HG03095 (cell line): ENCODE results near the gene KNDC1.
"Not testable (repeated sequence)": the region's sequence is repeated elsewhere in the genome, so short reads cannot be mapped to it uniquely, and the experiment has no call there.

Experiments used
- ATAC-seq: cut with Tn5 transposase; IDR thresholded peaks from one replicate; pipeline ENCODE4 v1.9.1; 2021; ENCODE audit warnings: moderate library complexity; ENCODE audit not compliant: unreplicated experiment

The KNDC1 gene, protein sequence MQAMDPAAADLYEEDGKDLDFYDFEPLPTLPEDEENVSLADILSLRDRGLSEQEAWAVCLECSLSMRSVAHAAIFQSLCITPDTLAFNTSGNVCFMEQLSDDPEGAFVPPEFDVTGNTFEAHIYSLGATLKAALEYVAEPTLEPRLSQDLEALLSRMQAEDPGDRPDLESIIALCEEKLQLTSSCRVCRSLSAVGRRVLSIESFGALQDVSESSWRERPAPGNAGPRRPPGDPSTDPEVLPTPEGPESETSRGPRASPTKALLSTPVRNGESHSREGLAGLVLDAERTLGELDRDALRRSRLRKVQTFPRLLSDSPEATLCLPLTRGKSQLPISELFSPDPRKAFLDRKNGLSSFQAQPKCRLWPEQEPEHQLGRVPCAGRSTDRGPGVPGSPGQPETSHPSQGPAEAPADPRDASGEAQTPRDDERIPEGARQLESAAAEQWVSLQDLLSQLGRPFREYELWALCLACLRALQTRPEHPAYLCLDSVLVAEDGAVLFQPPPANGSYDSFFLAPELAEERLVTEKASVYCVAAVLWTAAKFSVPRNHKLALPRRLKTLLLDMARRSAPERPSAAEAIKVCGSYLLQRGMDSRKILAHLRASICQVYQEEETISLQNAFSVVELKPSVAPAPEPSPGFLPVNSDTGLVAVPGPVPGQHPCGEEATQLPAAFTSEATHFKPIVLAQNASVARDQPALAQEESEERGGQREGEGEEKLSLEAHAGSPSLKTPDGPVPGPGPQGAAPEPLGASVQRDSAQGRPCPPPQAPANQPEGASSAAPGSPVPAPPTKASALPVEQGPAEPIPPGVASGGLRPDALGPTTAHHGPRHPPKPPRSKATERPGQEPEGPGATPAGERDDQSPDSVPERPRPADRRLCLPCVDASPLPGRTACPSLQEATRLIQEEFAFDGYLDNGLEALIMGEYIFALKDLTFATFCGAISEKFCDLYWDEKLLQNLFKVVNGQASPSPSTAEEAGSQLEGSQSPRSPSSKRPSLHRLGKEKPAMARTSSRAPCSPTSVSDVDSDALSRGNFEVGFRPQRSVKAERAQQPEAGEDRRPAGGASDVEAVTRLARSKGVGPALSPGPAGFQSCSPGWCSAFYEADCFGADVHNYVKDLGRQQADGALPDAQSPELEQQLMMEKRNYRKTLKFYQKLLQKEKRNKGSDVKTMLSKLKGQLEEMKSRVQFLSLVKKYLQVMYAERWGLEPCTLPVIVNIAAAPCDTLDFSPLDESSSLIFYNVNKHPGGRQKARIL (N-terminal part only)

DNA sequence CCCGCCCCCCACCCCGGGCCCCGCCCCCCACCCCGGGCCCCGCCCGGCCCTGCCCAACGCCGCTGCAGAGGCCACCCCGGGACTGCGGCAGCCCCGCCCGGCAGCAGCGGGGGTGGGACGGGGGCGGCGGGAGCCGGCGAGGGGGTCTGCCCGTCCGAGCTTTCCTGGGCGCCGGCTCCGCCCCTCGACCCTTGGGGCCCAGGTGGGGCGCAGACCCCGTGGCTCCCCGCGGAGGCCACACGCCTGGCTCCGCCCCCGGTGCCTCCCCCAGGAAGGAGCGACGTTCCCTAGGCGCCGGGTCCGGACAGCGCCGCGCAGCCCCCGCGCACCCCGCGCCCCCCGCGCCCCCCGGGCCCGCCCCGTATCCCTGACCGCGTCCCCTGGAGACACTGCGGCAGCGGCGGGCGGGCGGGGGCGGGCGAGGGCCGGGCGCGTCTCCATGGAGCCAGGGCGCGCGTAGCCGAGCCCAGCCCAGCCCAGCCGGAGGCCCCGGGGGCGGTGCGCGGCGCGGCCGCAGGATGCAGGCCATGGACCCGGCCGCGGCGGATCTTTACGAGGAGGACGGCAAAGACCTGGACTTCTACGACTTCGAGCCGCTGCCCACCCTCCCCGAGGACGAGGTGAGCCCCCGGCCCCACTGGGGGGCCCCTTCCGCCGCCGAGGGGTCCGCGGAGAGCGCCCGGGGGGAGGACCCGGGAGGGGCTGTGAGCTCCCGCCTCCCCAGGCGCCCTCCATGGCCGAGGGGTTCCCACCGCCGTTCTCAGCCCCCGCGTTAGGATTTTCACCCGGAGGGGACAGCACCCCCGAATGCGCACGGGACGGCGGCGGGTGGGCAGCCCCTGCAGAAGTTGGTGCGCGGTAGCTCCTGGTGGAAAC, at the start of gene KNDC1:
KNDC1 (plus strand) TSS at position 270 of the 876 bp plus-strand sequence; CDS start at position 519, 249 bp downstream.
- ATAC-seq = no peak

DNA sequence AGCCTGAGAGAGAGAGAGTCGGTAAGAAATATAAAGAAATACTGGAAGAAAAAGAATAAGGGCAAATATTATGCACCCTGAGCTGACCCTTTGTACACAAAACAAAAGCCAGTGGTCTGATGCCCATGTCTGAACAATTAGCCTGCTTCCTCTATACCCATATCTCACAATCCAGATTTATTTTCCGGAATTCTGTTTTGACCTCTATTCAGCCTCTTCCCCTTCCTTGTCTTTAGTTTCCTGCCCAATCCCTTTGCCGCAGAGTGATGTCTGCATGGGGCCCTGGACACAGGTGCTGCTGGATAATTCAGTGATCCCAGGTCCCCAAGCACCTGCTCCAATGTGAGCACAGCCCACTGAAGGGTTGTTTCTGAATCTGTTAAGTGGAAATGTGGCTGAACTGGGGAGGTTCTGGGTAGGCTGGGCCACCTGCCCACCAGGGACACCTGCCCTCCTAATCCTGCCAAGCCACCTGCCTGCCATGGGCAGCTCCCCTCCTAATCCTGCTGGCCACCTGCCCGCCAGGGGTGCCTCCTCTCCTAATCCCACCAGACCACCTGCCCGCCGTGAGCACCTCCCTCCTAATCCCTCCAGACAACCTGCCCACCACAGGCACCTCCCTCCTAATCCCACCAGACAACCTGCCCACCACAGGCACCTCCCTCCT, 49.3 kb upstream of the KNDC1 start:
- ATAC-seq = no peak

DNA sequence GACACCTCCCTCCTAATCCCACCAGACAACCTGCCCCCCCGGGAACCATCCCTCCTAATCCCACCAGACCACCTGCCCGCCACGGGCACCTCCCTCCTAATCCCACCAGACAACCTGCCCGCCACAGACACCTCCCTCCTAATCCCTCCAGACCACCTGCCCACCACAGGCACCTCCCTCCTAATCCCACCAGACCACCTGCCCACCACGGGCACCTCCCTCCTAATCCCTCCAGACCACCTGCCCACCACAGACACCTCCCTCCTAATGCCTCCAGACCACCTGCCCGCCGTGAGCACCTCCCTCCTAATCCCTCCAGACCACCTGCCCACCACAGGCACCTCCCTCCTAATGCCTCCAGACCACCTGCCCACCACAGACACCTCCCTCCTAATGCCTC, 48.4 kb upstream of the KNDC1 start:
- ATAC-seq = not testable (repeated sequence)

DNA sequence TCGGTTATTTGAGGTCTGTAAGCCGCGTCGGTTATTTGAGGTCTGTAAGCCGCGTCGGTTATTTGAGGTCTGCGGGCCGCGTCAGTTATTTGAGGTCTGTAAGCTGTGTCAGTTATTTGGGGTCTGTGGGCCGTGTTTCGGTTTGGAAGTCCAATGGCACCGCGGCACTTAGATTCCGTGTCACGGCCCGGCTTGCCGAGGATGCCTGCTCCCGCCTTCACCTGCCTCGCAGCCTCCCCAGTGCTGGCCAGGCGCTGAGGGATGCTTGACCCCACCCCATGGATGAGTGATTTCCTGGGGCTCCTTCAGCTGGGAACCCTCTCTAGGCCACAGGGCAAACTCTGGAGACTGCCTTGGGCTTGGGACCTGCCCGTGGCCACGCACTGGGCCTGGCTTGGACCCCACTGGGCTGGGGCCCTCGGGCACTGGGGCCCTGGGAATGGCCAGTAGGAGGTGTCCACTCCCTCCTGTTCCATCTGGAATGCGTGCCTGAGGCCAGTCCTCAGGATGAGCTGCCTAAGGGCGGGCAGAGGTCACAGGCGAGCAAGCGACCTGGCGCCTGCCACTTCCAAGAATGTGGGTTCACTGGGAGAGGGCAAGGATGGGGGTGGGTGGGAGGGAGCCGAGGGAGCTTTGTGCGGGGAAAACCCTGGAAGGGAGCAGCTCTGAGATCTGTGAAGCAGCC, 46.7 kb upstream of the KNDC1 start:
- ATAC-seq = no peak

DNA sequence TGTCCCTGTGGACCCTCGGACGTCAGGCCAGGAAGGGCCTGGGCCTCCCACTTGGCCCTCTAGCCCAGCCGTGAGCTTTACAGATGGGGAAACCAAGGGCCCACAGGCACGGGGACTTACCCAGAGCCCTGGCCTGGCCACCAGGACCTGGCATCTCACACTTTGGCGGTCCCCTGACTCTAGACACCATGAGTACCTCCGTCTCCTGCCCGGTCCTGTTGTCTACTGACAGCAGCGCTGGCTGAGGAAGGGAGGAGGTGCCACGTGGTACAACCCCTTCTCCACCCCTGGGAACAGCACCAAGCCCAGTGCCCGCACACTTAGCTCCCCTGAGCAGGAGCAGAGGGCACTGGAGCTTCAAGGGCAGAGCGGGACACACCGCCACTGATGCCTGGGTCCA, 46.2 kb upstream of the KNDC1 start:
- no peak for ATAC-seq

DNA sequence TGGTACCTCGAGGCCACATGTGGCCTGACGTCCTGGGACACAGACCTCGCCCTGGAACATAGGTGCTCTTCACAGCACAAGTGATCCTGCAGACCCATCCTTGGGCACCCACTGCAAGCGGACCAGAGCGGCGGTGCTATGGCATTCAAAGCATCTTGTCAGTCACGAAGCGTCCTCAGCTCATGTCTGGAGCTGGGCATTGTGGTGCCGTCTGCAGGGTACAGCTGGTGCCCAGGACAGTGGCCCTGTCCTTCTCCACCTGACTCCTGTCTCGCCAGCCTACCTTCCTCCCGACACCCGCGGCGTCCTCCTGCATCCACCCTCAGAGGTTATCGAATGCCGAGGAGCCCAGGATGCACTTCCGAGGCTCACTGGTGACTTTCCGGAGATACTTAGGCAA, 45.8 kb upstream of the KNDC1 start:
- no peak for ATAC-seq

DNA sequence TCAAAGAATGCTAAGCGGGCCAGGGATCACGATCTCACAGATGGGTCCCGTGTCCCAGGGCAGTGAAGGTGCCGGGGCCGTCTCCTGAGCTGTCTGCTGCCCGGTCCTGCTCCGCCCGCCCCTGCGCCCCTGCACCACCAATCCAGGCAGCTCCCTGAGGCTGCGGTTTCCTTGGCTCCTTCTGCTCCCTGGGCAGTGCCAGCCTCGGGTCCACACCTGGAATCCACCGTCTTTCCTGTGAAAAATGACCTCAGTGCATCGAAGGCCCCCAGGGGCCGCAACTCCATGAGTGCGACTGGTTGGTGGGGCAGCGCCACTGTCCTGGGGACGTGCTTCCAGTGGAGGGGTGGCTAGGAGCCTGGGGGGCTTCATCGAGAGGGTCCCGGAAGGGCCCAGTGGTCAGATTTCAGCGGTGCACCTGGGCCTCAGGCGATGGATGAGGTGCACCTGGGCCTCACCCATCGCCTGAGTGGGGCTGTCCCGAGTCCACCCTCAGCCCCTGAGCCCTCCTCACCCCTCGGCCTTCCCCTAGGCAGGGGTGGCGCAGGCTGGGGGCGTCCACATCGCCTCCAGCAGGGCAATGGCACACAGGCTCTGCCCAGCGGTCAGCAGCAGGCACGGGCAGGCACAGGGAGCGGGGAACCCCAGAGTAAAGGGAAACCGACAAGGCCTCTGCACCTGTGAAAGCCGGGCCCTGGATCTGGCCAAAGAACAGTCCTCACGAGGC, 45.1 kb upstream of the KNDC1 start:
- no peak for ATAC-seq

DNA sequence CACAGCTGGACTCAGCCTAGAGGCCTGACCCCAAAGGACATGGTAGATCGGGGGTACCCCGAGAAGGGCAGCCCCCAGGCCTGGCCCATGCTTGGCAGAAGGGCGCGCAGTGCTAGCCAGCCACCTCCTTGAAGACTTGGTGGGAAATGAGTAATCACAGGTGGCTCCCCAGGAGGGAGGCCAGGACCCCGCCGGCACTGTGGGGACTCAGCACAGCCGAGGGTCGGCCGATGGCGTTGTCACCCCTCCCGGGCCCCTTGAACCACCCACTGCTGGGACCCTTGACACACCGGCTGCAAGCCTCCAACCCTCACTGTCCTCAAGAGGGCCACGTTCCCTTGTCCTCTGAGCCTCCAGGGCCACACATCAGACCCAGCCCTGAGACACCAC, 44.6 kb upstream of the KNDC1 start:
- no peak for ATAC-seq

DNA sequence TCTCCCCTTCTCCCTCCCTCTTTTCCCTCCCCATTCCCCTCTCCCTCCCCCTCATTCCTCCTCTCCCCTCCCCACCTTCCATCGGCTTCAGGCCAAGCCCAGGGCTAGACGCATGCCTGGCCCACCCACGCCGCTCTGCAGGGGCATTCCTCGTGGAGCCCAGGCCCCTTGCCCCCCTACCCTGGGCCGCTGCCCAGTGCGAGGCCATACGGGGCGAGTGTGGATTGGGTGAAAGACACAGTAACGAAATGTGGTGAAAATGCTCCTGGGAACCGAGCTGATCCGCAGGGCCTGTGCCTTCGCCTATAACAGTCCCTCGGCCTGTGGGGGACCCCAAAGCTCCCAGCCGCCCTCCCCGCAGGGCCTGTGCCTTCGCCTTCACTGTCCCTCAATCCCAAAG, 44.0 kb upstream of the KNDC1 start:
- no peak for ATAC-seq

DNA sequence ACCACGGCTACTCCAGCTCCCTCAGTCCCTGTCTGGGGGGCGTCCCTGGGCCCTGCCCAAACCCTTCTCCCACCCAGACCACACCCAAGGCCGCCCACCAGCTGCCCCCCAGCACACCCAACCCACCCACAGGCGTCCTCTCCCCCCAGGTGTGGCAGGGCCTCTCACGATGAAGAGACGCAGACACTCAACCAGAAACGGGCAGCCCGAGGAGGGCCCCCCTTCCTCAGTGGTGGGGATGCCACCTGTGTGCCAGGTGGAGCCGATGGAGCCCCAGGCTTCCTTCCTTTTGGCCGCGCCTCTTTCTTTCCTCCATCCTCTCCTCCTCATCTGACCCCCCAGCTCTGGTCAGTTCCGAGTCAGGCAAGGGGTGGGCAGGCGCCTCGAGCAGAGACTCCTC, 43.6 kb upstream of the KNDC1 start:
- no peak for ATAC-seq

DNA sequence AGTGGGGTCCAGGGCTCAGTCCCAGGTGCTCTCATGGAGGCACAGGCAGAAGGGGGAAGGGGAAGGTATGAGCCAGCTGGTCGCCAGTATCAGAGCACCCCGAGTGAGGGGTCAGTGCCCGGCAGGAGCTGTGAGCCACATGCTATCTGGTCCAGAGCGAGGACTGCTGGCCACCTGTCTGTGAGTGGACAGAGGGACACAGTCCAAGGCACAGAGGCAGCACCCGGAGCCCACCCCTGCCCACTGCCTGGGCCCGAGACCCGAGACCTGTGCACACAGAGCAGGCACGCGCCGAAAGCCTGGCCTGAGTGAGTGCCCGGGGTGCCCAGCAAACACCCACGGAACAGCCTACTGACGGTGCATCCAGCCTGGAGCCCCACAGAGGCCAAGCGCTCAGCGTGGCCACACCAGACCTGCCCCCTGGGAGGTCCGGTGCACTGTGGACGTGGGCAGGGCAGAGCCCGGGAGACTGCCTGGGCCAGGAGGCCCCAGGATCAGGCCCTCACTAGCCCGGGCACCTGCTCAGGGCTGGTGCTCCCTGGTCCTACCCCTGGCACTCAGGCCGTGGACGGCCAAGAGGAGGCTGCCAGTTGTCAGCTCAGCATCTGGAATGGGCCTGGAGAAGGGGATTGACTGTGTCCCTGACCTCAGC, 42.9 kb upstream of the KNDC1 start:
- ATAC-seq = no peak

DNA sequence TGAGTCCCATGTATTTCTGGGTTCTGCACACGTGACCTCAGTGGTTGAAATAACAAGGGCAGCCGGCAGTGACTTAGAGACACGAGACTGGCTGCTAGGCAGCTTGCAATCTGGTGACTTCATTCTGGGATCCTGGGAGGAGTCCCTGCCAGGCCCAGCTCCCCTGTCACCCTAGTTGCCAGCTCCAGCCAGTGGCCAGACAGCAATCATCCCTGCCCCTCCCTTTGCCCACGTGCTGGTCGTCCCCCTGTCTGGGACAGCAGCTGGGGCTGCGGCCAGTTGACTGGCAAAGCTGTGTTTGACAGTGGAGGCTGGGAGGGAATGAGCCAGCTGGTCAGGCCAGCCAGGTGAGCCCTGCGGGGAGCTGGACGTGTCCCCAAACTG, 42.3 kb upstream of the KNDC1 start:
- ATAC-seq = no peak

DNA sequence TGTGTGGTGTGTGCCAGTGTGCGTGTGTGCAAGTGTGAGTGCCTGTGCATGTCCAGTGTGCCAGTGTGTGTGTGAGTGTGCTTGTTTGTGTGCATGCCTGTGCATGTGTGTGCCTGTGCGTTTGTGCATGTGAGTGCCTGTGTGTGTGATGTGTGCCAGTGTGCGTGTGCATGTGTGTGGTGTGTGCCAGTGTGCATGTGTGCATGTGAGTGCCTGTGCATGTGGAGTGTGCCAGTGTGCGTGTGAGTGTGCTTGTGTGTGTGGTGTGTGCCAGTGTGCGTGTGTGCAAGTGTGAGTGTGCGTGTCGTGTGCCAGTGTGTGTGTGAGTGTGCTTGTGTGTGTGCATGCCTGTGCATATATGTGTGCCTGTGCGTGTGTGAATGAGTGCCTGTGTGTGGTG, 38.5 kb upstream of the KNDC1 start:
- no peak for ATAC-seq

DNA sequence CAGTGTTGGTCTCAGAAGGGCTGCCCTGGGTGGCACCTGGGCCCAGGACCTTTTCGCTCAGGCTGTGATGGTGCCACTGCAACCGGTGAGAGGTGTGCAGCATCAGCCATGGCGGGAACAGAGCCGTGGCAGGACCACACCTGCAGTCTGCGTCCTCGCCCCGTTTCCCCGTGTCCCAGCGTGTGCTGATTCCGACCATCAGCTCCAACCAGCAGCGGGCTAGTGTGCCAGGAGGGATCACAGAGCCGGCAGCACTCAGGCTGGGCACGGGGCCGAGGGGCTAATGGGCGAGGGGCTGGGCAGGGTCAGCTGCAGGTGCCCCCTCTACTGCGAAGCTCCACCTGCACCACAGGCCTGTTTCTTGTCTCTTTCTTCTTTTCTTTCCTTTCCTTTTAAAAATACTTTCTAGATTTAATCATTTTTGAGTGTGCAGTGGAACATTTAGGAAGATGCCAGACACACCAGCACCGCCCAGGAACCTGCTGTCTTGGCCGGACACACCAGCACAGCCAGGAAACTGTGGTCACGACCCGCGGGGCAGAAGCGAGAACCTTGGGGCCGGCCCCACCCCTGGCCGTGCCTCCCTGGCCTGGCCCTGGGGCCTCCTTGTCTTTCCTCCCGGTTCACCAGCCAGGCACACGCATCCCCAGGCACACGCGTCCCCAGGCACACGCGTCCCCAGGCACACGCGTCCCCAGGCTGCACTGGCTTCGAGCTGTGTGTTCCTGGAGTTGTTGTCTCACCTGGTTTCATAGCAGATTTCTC, 37.7 kb upstream of the KNDC1 start:
- no peak for ATAC-seq

DNA sequence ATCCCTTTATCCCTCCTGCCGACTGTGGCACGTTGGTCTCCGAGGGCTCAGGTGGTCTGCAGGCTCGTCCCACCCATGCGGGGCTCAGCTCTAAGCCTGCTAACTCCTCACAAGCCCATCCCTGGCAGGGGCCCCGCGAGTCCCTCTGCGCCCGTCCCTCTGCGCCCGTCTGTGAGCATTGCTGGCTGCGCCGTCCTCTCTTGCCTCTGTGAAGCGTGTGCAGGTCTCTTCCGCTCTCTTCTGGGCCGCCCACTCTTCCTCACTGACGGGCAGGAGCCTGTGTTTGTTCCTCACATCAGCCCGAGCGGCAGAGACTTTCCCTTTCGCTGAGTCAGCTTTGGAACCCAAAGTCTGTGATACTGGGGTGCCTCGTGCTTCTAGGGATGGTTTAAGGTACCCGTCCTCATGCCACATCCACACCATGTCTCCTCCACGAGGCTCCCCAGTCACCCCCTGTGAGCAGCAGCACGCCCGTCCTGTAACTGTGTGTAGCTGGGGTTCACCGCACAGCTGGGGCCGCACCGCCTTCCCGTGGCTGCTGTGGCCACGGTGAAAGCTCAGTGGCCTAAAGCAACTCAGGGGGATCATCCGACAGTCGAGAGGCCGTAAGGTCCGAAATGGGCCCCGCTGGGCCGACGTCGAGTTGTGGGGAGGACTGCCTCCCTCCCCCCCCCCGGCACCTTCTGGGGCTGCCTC, 36.8 kb upstream of the KNDC1 start:
- ATAC-seq = no peak

DNA sequence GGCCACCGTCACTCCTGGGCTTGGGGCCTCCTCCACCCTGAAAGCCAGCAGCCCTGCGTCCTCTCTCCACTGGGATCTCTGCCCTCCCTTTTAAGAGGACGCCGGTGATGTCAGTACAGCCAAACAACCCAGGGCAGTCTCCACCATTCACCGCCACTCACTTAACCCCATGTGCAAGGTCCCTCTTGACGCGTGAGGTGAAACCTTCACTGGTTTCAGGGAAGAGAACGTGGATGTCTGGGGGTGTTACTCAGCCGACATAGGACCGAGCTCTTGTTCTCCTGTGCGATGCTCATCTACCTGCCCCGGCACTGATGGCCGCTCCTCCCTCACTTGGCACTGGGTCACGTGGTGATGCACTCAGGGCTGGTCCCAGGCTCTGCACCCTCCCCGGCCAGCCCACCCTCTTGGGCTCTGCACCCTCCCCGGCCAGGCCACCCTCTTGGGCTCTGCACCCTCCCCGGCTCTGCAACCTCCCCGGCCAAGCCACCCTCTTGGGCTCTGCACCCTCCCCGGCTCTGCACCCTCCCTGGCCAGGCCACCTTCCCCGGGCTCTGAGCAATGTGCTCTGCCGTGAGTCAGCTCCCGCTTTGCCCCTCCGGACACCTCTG, 36.2 kb upstream of the KNDC1 start:
- ATAC-seq = no peak
